Hindlimb muscle (tissue), 1 donor: ENCODE results near the gene SAT2. TPM values are rescaled to one million over a fixed set of nuclear protein-coding genes. Genes with fewer than 3 reads are reported as not detected.
A peak's percentile ranks its signal among the peaks of the same experiment; 100 is the strongest.

ENCODE experiments used
- DNase-seq: peaks from one replicate; pipeline ENCODE4 v3.0.0-alpha.2; 2013
- polyA plus RNA-seq: library from polyadenylated mRNA; unstranded; fragments of 120-200 nt; gene quantifications from one replicate; pipeline ENCODE4 v1.2.1, GENCODE V29; 2013; ENCODE audit not compliant: insufficient read length

The SAT2 gene
- polyA plus RNA-seq, 1 donor = 64.4 TPM

DNA sequence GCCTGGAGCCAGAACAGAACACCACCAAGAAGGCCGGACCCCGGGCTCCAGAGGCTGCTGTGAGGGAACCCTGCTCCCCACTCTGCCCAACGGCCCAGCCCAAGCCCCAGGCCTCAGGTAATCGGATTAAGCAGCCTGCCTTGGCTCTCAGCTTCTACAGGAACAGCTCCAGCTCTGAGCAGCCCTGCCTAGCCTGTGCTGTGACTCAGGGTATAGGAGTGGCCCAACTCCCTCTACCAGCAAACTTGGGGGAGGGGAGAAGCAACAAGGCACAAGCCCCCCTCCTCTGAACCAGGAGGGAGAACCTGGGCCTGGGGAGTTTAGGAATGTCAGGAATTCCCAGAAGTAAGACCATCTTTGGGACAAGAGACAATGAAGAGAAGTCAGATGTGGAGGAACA is 36.9 kb downstream of the SAT2 start:
- no peak for DNase-seq

GRCh38 chr17:7589891-7590691 is 37.5 kb downstream of the SAT2 start, which contains the start of gene SOX15:
TSS of gene SOX15 (minus strand) at chr17:7590094. CDS start at chr17:7589676, 418 bp downstream.
- no peak for DNase-seq

DNA sequence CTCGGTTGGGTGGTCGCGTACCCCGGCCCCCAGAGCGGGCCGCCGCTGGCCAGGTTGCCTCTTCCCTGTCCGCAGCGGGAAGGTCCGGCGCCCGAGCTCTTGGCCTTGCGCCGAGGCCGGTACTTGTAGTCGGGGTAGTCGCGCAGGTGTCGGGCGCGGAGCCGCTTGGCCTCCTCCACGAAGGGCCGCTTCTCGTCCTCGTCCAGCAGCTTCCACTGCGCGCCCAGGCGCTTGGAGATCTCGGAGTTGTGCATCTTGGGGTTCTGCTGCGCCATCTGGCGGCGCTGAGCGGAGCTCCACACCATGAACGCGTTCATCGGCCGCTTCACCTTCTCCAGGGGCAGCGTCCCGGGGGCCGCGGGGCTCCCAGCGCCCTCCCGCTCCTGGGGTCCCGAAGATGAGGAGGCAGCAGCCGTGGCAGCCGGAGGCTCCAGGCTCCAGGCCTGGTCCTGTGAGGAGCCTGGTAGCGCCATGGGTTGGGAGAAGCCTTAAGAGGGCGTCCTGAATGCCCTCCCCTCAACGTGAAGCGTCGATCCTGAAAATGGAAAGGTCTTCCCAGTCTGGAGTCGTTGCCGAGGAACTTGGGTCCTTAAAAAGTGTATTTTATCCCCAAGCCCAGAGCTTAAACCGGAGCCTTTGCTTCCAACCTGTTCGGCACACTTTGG is 38.3 kb downstream of the SAT2 start:
- peak; percentile 92 for DNase-seq

- DNase-seq = no peak
These were observed 38.9 kb downstream of the SAT2 start for GRCh38 chr17:7588553-7589203.

GRCh38 chr17:7587420-7588151 is 40.0 kb downstream of the SAT2 start:
- DNase-seq = no peak

DNA sequence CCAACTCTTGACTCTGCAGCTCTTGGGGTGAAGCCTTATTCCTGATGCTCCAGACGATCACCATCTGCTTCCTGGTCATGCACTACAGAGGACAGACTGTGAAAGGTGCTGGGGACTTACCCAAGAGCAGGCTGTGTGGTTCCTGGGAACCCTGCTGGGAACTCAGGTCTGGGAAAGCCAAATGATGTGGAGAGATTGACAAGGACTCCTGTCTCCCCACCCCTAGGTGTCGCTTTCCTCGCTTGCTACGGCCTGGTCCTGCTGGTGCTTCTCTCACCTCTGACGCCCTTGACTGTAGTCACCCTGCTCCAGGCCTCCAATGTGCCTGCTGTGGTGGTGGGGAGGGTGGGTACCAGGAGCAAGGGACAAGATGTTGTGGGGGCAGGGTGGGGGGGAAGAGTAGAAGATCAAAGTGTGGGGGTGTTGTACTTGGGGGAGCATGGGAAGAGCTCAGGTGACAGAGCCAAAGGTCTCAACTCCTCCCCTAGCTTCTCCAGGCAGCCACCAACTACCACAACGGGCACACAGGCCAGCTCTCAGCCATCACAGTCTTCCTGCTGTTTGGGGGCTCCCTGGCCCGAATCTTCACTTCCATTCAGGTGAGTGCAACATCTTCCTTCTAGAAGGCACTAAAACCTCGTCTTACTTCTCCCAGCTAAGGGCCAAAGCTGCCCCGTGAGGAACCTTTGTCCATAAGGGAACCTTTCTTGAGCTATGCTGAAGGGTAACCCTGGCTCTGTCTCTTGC is 40.8 kb downstream of the SAT2 start:
- DNase-seq = no peak

DNA sequence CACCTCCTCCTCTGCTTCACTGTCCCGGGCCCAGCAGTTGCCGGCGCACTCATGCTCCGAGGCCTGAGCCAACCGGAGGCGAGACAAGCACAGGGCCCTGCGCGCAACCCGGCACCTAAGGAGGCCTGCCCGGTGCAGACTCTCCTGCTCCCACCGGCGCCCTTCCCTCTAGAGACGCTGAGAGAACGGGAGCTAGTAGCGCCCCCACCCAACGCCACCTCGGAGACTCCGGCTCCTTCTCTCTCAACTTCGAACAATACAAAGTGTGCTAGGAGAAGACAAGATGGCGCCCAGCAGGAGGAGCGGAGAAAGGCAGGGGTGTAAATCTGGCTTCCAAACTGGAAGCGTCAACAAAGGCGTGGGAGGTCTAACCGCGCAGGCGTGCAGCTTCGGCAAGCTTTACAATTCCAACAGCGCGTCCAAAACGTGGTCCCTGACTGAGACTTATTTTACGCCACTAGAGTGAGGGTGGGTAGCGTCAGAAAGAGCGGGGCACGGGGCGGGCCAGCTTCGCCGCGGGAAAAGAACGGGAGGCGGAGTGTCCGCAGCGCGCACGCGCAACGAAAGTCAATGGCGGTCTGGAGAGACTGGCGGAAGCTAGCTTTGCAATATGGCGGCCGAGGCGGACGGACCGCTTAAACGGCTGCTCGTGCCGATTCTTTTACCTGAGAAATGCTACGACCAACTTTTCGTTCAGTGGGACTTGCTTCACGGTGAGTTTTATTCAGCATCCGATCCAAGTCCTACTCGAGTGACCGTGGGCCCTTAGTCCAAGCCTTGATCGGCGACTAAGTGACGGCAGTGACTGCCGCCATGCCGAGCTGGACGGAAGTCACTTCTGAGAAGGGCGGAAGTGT is 44.1 kb downstream of the SAT2 start, which contains the start of gene MPDU1:
Gene MPDU1, plus strand, starts transcription at position 600 of the 857 bp plus-strand sequence. Its CDS starts 11 bp downstream, at position 611.
- peak; percentile 99 for DNase-seq

DNA sequence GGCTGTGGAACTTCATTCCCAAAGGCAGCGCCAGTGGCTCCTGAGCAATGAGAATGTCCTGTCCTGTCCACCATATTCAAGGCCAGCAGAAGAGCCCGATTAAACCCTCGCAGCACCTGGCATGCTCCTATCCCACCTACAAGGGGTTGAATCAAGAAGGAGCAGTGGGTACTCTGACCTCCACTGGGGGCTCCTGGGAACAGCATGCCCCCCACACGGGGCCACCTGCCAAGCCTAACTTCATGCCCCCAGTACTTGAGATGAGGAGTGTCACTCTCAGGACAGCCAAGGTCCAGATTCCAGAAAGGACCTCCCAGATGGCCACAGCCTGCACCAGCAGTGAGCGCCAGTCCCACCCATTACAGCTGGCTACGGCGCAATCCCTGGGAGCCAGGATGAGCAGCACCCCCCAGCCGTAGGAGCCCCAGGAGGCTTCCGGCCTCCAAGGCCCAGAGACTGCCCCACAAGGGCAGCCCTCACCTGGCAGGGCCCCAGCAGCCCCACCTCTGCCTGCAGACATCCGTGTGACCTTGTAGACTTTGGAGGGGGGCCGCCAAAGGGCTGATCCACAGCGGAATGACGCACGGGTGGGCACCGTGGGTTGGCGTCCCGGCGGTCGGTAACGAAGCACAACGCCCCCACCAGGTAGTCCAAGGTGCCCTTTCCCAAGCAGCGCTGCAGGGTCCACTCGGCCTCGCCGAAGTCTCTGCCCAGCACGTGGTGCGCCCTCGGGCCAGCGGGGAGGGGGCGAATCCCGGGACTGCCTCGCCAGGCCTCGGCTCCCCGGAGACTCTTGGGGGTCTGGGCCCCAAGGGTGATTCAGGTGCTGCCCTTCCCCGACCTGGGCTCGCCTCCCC is 45.0 kb downstream of the SAT2 start:
- DNase-seq = no peak

- DNase-seq = no peak
These were observed 46.7 kb downstream of the SAT2 start for GRCh38 chr17:7580604-7581575.

DNA sequence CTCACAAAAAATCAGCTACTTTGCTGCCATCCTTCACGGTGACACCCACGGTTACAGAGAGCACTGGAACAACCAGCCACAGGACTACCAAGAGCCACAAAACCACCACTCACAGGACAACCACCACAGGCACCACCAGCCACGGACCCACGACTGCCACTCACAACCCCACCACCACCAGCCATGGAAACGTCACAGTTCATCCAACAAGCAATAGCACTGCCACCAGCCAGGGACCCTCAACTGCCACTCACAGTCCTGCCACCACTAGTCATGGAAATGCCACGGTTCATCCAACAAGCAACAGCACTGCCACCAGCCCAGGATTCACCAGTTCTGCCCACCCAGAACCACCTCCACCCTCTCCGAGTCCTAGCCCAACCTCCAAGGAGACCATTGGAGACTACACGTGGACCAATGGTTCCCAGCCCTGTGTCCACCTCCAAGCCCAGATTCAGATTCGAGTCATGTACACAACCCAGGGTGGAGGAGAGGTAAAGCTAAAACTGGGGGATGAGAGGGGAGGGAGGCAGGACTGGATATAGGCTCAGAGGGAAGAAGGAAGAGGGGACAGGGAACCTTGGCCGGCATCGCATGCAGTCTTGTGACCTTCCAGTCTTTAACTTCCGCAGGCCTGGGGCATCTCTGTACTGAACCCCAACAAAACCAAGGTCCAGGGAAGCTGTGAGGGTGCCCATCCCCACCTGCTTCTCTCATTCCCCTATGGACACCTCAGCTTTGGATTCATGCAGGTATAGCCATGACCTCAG is 47.6 kb downstream of the SAT2 start:
- no peak for DNase-seq

DNA sequence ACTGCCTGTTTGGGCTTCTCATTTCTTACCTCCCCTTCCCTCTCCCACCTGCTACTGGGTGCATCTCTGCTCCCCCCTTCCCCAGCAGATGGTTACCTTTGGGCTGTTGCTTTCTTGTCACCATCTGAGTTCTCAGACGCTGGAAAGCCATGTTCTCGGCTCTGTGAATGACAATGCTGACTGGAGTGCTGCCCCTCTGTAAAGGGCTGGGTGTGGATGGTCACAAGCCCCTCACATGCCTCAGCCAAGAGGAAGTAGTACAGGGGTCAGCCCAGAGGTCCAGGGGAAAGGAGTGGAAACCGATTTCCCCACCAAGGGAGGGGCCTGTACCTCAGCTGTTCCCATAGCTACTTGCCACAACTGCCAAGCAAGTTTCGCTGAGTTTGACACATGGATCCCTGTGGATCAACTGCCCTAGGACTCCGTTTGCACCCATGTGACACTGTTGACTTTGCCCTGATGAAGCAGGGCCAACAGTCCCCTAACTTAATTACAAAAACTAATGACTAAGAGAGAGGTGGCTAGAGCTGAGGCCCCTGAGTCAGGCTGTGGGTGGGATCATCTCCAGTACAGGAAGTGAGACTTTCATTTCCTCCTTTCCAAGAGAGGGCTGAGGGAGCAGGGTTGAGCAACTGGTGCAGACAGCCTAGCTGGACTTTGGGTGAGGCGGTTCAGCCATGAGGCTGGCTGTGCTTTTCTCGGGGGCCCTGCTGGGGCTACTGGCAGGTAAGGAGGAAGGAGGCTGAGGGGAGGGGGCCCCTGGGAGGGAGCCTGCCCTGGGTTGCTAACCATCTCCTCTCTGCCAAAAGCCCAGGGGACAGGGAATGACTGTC is 48.4 kb downstream of the SAT2 start, which contains the start of gene CD68:
Gene CD68, plus strand, starts transcription at position 638 of the 833 bp plus-strand sequence. Its CDS starts 40 bp downstream, at position 678.
- DNase-seq = no peak

GRCh38 chr17:7577327-7578199 is 50.1 kb downstream of the SAT2 start:
- no peak for DNase-seq

DNA sequence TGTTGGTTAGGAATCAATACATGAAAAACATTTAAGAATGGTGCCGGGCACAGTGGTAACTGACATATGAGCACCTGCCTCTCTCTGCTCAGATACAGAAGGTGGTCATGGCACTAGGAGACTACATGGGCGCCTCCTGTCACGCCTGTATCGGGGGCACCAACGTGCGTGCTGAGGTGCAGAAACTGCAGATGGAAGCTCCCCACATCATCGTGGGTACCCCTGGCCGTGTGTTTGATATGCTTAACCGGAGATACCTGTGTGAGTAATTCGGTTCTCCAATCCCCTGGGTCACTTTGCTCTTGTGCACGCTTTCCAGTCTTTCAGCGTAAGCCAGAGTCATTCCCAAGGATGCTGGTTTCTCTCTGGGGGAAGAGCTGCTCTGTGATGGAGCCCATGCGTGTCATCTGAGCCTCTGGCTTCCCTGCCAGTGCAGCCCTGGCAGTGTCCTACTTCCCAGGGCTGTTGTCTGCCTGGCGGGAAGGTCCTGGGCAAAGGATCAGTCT is 51.1 kb downstream of the SAT2 start:
- DNase-seq = no peak
